Astrocyte (in vitro differentiated cells and primary cell): ENCODE data around the gene AZIN2. TPM values are rescaled to one million over a fixed set of nuclear protein-coding genes. Genes with fewer than 3 reads are reported as not detected.

Source experiments
- DNase-seq: peaks from one replicate; pipeline ENCODE4 v3.0.0-alpha.2; 2010; ENCODE audit warnings: low read depth
- FAIRE-seq: peaks from 2 replicates; lab custom pipeline; 2011; peaks lifted over from hg19 to GRCh38; lab: Jason Lieb, UNC
- H2AFZ ChIP-seq: 2 replicates; pipeline ENCODE4 v1.6.0; 2012; ENCODE audit warnings: low read depth, low read length, inconsistent platforms
- H3K27ac ChIP-seq: 2 replicates; pipeline ENCODE4 v1.5.1; 2011; ENCODE audit warnings: low read depth, low read length, inconsistent platforms
- H3K27me3 ChIP-seq: 2 replicates; pipeline ENCODE4 v1.6.0; 2011; ENCODE audit warnings: low read length, inconsistent platforms; ENCODE audit not compliant: insufficient read depth
- H3K36me3 ChIP-seq: 2 replicates; pipeline ENCODE4 v1.5.1; 2011; ENCODE audit warnings: low read length, inconsistent platforms; ENCODE audit not compliant: insufficient read depth
- H3K4me1 ChIP-seq: 2 replicates; pipeline ENCODE4 v1.5.1; 2011; ENCODE audit warnings: low read length, inconsistent platforms; ENCODE audit not compliant: insufficient read depth
- H3K4me2 ChIP-seq: 2 replicates; pipeline ENCODE4 v1.6.0; 2012; ENCODE audit warnings: low read length, inconsistent platforms
- H3K4me3 ChIP-seq: 2 replicates; pipeline ENCODE4 v1.5.1; 2011; ENCODE audit warnings: low read depth, mild to moderate bottlenecking, low read length, inconsistent platforms; ENCODE audit not compliant: insufficient read depth
- H3K79me2 ChIP-seq: 2 replicates; pipeline ENCODE4 v1.6.0; 2012; ENCODE audit warnings: mild to moderate bottlenecking, low read length, inconsistent platforms; ENCODE audit not compliant: insufficient read depth
- H3K9ac ChIP-seq: 2 replicates; pipeline ENCODE4 v1.6.0; 2012; ENCODE audit warnings: mild to moderate bottlenecking, low read length, inconsistent platforms
- H3K9me3 ChIP-seq: 2 replicates; pipeline ENCODE4 v1.5.1; 2012; ENCODE audit warnings: low read depth, mild to moderate bottlenecking, low read length, inconsistent platforms; ENCODE audit not compliant: insufficient read depth
- H4K20me1 ChIP-seq: 2 replicates; pipeline ENCODE4 v1.6.0; 2012; ENCODE audit warnings: low read length, inconsistent platforms; ENCODE audit not compliant: insufficient read depth
- H3K27ac Mint-ChIP-seq: one replicate; pipeline ENCODE4 v1.8.0; 2021; ENCODE audit warnings: mild to moderate bottlenecking, mixed read lengths; ENCODE audit not compliant: unreplicated experiment
- H3K27me3 Mint-ChIP-seq: one replicate; pipeline ENCODE4 v1.8.0; 2021; ENCODE audit warnings: low read depth, mixed read lengths; ENCODE audit not compliant: unreplicated experiment
- H3K36me3 Mint-ChIP-seq: one replicate; pipeline ENCODE4 v1.8.0; 2021; ENCODE audit warnings: low read depth, mixed read lengths; ENCODE audit not compliant: unreplicated experiment
- H3K4me1 Mint-ChIP-seq: one replicate; pipeline ENCODE4 v1.8.0; 2021; ENCODE audit warnings: low read depth, mixed read lengths; ENCODE audit not compliant: unreplicated experiment
- H3K4me3 Mint-ChIP-seq: one replicate; pipeline ENCODE4 v1.8.0; 2021; ENCODE audit warnings: mild to moderate bottlenecking, moderate library complexity, mixed read lengths; ENCODE audit not compliant: unreplicated experiment
- H3K9me3 Mint-ChIP-seq: one replicate; pipeline ENCODE4 v1.8.0; 2021; ENCODE audit warnings: mild to moderate bottlenecking, mixed read lengths; ENCODE audit not compliant: unreplicated experiment
- CTCF ChIP-seq: IDR thresholded peaks from 2 replicates; pipeline ENCODE4 v1.5.1; 2011; ENCODE audit warnings: low read depth, mild to moderate bottlenecking, inconsistent platforms, low read length, moderate library complexity; ENCODE audit not compliant: insufficient read depth
- EZH2 ChIP-seq: IDR thresholded peaks from 2 replicates; pipeline ENCODE4 v1.6.1; 2012; ENCODE audit warnings: mild to moderate bottlenecking, low read length, inconsistent platforms; ENCODE audit not compliant: insufficient read depth
- total RNA-seq: library from RNA; stranded (reverse); gene quantifications from 2 replicates; pipeline ENCODE4 v1.2.1, GENCODE V29; 2021

AZIN2 gene
- total RNA-seq, 1 donor from 2014 or later = 10.1 TPM

- no peak overlapping the region for H3K4me2 ChIP-seq
- no peaks in the 10 kb centered on the region for H3K27me3 ChIP-seq
- DNase-seq (peak; percentile 78), FAIRE-seq (no peak)
- H3K27me3 Mint-ChIP-seq = no peaks in the 10 kb centered on the region
- H3K9me3 ChIP-seq = no peaks in the 10 kb centered on the region
- H3K4me3 ChIP-seq = no peak overlapping the region
- H3K36me3 Mint-ChIP-seq = no peaks in the 10 kb centered on the region
- H3K9ac ChIP-seq = no peak overlapping the region
- peaks cover 6% of the 10 kb centered on the region for H3K9me3 Mint-ChIP-seq
- no peak overlapping the region for H3K4me3 Mint-ChIP-seq
- H3K27ac Mint-ChIP-seq = peak overlapping the region; percentile 62
- peaks cover 12% of the 10 kb centered on the region for H3K4me1 ChIP-seq
- H2AFZ ChIP-seq = no peak overlapping the region
- H4K20me1 ChIP-seq = no peaks in the 10 kb centered on the region
- no peaks in the 10 kb centered on the region for H3K36me3 ChIP-seq
- H3K79me2 ChIP-seq = no peaks in the 10 kb centered on the region
- no peak overlapping the region for H3K27ac ChIP-seq
- no peak for TF ChIP-seq CTCF
- TF ChIP-seq EZH2 = no peak
- peaks cover 16% of the 10 kb centered on the region for H3K4me1 Mint-ChIP-seq
These were observed 31.6 kb upstream of the AZIN2 start for GRCh38 chr1:33049371-33049770.

GRCh38 chr1:33050221-33051076 lies 30.5 kb upstream of the AZIN2 start:
- H3K36me3 Mint-ChIP-seq = no peaks in the 10 kb centered on the region
- no peaks in the 10 kb centered on the region for H3K27me3 Mint-ChIP-seq
- H3K4me2 ChIP-seq = peak overlapping the region; percentile 54
- peak; percentile 87 for DNase-seq
- peak overlapping the region; percentile 34 for H2AFZ ChIP-seq
- no peak overlapping the region for H3K4me3 Mint-ChIP-seq
- no peaks in the 10 kb centered on the region for H3K79me2 ChIP-seq
- peak overlapping the region; percentile 97 for H3K27ac Mint-ChIP-seq
- peaks cover 3% of the 10 kb centered on the region for H3K9me3 Mint-ChIP-seq
- no peaks in the 10 kb centered on the region for H3K9me3 ChIP-seq
- H3K27ac ChIP-seq = peak overlapping the region; percentile 50
- peaks cover 12% of the 10 kb centered on the region for H3K4me1 Mint-ChIP-seq
- peak overlapping the region; percentile 42 for H3K9ac ChIP-seq
- H3K27me3 ChIP-seq = no peaks in the 10 kb centered on the region
- no peak overlapping the region for H3K4me3 ChIP-seq
- H3K36me3 ChIP-seq = no peaks in the 10 kb centered on the region
- no peaks in the 10 kb centered on the region for H4K20me1 ChIP-seq
- TF ChIP-seq CTCF (peak; percentile 7), EZH2 (no peak)
- peak; percentile 23 for FAIRE-seq
- H3K4me1 ChIP-seq = peaks cover 12% of the 10 kb centered on the region
